Inferior parietal cortex (tissue), 1 donor: ENCODE measurements around the gene CMTM2.
"Not testable (repeated sequence)": the region's sequence is repeated elsewhere in the genome, so short reads cannot be mapped to it uniquely, and the experiment has no call there.

Source experiments
- DNase-seq: peaks from one replicate; pipeline ENCODE4 v3.0.0-alpha.2; 2016; ENCODE audit errors: extremely low spot score

The CMTM2 gene

DNA sequence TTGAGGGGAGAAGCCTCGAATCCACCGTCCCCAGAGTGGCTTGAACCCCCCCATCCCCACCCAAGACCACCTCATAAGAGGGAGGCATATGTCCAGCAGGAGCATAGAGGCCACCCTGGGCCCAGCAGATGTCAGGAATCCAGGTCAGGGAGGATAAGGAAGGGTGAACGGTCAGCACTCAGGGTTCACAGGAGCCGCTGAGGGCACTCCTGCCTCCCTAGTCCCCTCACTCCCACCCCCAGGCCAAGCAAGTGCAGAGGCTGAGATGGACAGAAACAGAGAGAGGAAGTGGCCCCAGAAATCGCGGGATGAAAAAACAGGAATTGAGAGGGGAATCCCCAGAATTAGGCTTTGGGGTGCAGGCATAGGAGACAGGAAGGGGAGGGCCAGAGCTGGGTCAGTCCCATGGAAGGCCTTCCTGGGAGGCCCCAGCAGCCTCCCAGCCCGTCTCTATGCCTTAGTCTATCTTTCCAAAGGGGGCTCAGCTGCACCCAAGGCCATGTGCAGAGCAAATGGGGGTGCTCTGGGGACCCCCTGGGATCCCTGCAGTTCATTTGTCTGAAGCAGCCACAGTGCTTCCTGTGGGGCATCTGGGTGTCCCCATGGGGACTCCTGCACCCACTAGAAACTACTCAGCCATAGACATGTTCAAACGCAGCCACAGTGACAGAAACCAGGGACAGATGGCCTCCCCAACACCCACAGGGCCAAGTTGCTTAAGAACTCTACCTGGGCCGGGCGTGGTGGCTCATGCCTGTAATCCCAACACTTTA, 26.9 kb downstream of the CMTM2 start:
- no peak for DNase-seq

GRCh38 chr16:66608241-66609138, 29.2 kb downstream of the CMTM2 start:
- peak; percentile 83 for DNase-seq

- no peak for DNase-seq
Measured at GRCh38 chr16:66609139-66609510, 29.9 kb downstream of the CMTM2 start.

DNA sequence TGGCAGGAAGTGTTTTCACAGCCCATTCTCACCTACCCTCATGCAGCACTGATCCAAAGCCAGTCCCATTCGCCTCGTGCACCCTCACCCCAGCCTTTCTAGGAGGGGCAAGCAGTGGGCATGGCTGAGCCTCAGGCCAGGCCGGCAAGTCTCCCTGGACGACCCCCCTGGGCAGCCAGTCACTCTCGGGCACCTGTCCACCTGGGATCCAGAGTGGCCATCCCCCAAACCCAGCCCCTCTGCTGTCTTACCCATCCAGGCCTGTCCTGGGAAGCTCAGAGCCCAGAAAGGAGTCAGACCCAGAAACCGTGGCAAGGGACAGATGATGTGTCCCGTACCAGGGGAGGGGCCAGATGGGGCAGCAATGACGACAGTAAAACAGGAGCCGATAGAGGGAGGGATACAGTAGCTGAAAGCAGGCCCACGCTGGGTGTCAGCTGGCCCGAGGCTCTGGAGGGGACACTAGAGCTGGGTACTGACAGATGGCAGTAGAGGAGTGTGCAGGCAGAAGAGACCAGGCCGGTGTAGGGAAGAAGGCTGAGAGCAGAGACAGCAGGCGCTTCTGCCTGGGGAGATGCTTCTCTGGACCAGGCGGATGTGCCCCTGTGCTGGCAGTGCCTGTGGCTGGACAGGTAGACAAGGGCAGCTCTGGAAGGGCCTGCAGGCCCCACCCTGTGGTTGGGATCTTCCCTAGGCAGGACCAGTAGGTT, 31.0 kb downstream of the CMTM2 start:
- DNase-seq, result no peak

GRCh38 chr16:66611911-66612310, 32.6 kb downstream of the CMTM2 start:
- DNase-seq, result not testable (repeated sequence)

GRCh38 chr16:66612422-66612821, 33.2 kb downstream of the CMTM2 start:
- DNase-seq, result no peak

DNA sequence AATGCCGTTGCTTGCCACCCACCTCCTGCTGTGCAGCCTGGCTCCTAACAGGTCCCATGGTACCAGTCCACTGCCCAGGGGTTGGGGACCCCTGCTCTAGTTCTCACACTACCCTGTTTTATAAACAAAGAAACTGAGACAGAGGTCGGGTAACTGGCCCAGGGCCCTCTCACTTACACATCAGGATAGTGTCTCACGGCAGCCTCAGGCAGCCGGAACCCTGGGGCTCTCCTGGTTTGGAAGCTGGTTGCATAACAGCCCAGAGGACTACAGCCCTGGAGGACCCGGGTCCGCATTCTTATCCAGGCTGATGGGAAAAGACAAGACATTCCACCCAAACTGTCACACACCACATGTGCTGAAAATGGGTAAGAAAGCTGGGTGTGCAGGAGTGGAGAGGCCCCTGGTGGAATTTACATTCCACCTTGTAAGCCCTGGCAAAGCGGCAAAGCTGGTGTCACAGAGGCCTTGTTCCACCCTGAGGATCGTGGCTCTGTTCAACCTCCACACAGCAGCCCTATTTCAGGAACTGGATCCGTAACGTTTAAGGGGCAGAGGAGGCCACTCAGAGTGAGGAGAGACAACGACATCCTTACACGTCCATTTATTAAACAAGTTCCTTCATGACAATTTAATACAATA, 35.0 kb downstream of the CMTM2 start:
- DNase-seq, result no peak

DNA sequence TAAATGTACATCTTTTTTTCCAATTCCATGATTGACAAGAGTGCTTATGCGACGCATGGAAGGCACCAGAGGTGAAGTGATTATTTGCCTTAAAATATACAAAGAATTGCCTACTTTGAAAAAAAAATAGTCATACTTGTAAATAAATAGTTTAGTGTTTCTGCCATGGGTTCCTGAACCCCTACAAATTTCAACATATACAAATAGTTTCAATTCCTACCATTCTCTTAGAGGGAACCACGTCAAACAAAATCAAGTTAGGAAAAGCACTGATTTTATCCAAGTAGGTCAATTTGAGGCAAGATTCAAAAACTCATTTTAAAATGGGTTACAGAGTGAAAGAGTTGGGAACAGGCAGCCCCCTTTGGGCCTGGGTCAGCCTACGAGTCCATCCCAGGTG, 36.9 kb downstream of the CMTM2 start:
- DNase-seq, result no peak

DNA sequence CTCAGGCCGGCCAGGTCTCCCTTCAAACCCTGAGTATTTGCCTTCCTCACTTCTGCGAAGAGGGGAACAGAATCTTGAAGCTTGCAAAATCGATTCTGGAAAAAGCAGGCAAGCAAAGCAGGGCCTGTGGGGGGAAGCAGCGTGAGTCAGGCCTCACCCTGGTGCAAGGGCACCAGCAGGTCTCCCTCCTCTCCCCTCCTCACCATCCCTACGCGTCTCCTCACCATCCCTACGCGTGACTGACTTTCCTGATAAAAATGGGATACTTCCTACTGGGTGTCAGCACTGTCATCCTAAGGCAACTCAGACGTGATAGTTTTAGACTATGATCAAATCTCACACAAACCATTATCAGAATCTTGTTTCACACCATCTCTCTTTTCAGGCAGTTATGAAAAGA, 37.3 kb downstream of the CMTM2 start:
- no peak for DNase-seq

DNA sequence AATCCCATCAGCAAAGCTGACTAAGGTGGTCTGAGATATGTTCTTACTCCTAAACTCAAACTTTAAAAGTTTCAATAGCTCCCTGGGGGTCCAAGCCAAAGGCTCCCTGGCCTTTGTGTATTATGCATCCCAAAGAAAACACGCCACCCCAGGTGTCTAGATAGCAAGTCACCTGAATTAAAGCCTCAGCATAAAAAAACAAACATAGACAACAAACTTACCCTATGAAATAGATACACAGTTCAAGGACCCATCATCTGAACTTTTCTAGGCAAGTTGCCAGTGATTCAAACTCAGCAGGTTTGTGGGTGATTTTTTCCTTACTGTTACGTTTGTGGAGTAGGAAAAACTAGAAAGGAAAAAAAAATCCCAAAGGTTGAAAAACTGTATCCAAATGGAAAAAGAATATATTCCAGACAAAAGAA, 37.8 kb downstream of the CMTM2 start:
- DNase-seq, result no peak

GRCh38 chr16:66617728-66618127, 38.5 kb downstream of the CMTM2 start:
- no peak for DNase-seq

GRCh38 chr16:66618588-66619375, 39.5 kb downstream of the CMTM2 start:
- DNase-seq, result no peak

- no peak for DNase-seq
Measured at GRCh38 chr16:66619534-66620428, 40.5 kb downstream of the CMTM2 start.

DNA sequence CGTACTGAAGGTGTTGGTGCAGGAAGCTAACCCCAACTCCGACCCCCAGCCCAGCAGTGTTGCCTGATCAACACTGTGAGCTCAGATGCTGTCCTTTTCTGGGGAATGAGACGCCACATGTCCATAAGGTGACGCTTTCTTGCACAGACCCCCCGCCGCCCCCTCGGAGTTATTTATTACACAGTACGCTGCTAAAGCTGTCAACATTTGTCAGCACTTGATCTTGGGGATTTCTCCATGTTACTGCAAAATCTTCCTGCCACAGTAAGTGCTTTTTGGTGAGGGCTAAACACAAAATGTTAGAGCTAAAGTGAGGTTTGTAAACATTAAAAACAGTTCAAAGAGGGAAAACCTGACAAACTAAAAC, 41.1 kb downstream of the CMTM2 start:
- no peak for DNase-seq

- no peak for DNase-seq
Measured at GRCh38 chr16:66621973-66622372, 42.7 kb downstream of the CMTM2 start.

DNA sequence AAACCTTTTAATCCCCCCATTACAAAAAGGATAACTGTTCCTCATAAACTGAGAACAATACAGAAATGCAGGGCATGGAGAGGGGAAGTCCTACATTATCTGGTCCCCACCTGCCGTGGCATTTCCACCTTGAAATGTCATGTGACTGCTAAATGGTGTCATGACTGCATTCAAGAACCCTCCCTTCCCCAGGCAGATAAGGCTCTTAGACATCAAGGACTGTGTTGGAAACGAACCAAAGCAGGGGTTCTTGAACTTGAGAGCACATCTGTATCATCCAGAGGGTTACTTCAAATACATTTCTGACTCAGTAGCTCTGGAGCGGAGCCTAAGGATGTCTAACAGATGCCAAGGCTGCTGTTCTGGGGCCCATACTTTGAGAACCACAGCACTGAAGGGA, 43.6 kb downstream of the CMTM2 start:
- no peak for DNase-seq

DNA sequence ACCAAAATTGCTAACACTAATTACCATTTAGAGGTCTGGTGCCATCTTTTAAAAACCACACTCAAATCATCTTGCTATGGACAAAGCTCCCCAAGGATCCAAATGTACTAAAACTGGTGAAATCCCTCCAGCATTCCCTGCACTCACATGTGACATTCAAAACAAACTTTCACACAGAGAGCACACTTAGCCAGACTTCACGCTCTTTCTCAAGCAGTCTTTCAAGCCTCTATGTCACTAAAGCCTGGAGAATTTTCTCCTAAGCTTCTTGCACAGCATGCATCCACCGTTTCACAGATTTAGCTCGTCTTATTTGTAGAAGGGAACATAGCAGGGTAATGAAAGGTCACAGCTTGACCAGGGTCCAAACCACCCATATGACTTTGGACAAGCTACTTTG, 44.5 kb downstream of the CMTM2 start:
- no peak for DNase-seq

- DNase-seq, result not testable (repeated sequence)
Measured at GRCh38 chr16:66627611-66628378, 48.5 kb downstream of the CMTM2 start.

DNA sequence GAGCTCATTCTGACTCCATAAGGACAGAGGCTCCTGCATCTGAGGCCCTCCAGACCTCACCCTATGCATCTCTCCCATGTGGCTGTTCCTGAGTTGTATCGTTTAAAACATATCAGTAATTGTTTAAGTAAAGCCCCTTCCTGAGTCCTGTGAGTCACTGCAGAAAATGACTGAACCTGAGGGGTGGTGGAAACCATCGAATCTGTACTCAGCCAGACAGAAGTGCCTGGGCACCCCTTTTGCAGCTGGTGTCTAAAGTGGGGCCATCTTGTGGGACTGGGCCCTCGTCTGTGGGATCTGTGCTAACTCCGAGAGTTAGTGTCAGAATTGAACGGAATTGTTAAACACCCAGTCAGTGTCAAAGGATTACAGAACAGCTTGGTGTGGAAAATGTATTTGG, 50.6 kb downstream of the CMTM2 start:
- DNase-seq, result no peak
